ENCODE measurements around the gene COPS2.

DNA sequence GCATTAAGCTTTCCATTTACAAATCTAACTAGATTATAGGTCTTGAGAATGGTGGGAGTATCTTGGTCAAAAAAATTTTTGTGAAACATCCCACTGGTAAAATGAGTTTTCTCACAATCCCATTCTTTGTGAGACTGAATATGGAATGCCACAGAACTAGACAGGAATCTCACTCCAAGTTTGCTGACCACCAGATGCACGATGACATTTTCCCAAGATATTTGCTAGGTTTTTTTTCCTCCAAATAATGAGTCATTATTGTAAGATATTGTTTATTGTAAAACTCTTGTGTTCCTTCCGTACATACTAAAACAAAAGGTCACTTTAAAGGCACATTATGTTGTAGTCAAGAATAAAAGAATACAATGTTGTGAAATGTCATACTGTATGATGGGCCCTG, 53.9 kb downstream of the COPS2 start:
- TF ChIP-seq, protein P1, sequence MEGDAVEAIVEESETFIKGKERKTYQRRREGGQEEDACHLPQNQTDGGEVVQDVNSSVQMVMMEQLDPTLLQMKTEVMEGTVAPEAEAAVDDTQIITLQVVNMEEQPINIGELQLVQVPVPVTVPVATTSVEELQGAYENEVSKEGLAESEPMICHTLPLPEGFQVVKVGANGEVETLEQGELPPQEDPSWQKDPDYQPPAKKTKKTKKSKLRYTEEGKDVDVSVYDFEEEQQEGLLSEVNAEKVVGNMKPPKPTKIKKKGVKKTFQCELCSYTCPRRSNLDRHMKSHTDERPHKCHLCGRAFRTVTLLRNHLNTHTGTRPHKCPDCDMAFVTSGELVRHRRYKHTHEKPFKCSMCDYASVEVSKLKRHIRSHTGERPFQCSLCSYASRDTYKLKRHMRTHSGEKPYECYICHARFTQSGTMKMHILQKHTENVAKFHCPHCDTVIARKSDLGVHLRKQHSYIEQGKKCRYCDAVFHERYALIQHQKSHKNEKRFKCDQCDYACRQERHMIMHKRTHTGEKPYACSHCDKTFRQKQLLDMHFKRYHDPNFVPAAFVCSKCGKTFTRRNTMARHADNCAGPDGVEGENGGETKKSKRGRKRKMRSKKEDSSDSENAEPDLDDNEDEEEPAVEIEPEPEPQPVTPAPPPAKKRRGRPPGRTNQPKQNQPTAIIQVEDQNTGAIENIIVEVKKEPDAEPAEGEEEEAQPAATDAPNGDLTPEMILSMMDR (IDR thresholded peaks at IDR 0.05): no peak
- TF ChIP-seq POLR2A (IDR thresholded peaks at IDR 0.05): no peak

Measured in esophagus squamous epithelium (tissue), 4 donors.